Measurements from ENCODE around the gene TRPM3. TPM values are rescaled to one million over a fixed set of nuclear protein-coding genes. Genes with fewer than 3 reads are reported as not detected.

TRPM3 gene
- total and polyA plus RNA-seq, 2 of the 8 experiments (the other 6 are each of a cell fraction or from before 2014, with no cell fraction given) = 2.4 to 10.9 TPM

DNA sequence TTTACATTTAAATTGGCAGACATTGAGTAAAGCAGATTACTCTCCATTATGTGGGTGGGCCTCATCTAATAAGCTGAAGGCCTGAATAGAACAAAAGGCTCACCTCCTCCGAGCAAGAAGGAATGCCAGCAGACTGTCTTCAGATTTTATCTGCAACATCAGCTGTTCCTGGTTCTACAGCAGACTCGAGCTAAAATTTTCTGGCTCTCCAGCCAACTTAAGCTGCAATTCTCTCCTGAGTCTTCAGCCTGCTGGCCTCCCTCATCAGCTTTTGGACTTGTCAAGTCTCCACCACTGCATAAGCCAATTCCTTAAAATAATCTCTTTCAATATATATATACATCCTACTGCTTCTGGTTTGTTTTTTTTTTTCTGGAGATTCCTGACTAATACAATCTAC, 12.5 kb downstream of the TRPM3 start (continued):
- TF ChIP-seq GABPA (IDR thresholded peaks at IDR 0.05; ENCODE audit: borderline replicate concordance, insufficient read depth, low read length) = no peak

Data from H1 (cell line).